Colon (tissue), 2 donors: Measurements from ENCODE around the gene C3.
A peak's percentile ranks its signal among the peaks of the same experiment; 100 is the strongest.

Source experiments
- FAIRE-seq: peaks from 2 replicates; lab custom pipeline; 2012; peaks lifted over from hg19 to GRCh38; lab: Jason Lieb, UNC
- donor health status: control.
- donor health status: control.

Gene C3

GRCh38 chr19:6744381-6745301 is 24.2 kb upstream of the C3 start:
- FAIRE-seq = no peak

GRCh38 chr19:6743714-6744380 is 23.4 kb upstream of the C3 start:
- no peak for FAIRE-seq

- no peak for FAIRE-seq
Measured at GRCh38 chr19:6743066-6743465, 22.6 kb upstream of the C3 start.

GRCh38 chr19:6740589-6741343 is 20.3 kb upstream of the C3 start:
- no peak for FAIRE-seq

- FAIRE-seq = no peak
Measured at GRCh38 chr19:6739883-6740588, 19.6 kb upstream of the C3 start.

- no peak for FAIRE-seq
Measured at GRCh38 chr19:6739390-6739882, 19.0 kb upstream of the C3 start, which contains the start of gene TRIP10. Gene TRIP10, plus strand, starts transcription at chr19:6739680. Its CDS starts 82 bp downstream, at chr19:6739762.

GRCh38 chr19:6738787-6739389 is 18.4 kb upstream of the C3 start:
- FAIRE-seq = no peak

GRCh38 chr19:6737873-6738786 is 17.7 kb upstream of the C3 start:
- no peak for FAIRE-seq

GRCh38 chr19:6737284-6737872 is 16.9 kb upstream of the C3 start, which contains the start of gene GPR108:
Gene GPR108, minus strand, starts transcription at chr19:6737580. Its CDS starts 4 bp downstream, at chr19:6737576.
- peak; percentile 98 for FAIRE-seq

GRCh38 chr19:6736917-6737283 is 16.4 kb upstream of the C3 start:
- no peak for FAIRE-seq

GRCh38 chr19:6736169-6736916 is 15.9 kb upstream of the C3 start:
- FAIRE-seq = no peak

- no peak for FAIRE-seq
Measured at GRCh38 chr19:6735181-6735911, 14.9 kb upstream of the C3 start.

- no peak for FAIRE-seq
Measured at GRCh38 chr19:6734096-6734696, 13.7 kb upstream of the C3 start.

- FAIRE-seq = no peak
Measured at GRCh38 chr19:6733338-6734095, 13.1 kb upstream of the C3 start.

- no peak for FAIRE-seq
Measured at GRCh38 chr19:6732803-6733337, 12.4 kb upstream of the C3 start.

GRCh38 chr19:6731822-6732221 is 11.4 kb upstream of the C3 start:
- no peak for FAIRE-seq
